Calu3 (cell line): ENCODE measurements around the gene RPN1. TPM values are rescaled to one million over a fixed set of nuclear protein-coding genes. Genes with fewer than 3 reads are reported as not detected.

Experiments used
- BruUV-seq: library from RNA; stranded (reverse); fragments of 400-500 nt; replicated peaks from 2 replicates; lab custom pipeline; 2021; lab: Mats Ljungman, UMichigan
- CTCF ChIA-PET: fragments of 300-600 bp; sonication (Branson Sonifier 250); formaldehyde crosslinking; loops from one replicate; lab custom pipeline; 2022; ENCODE audit warnings: antibody characterized with exemption; lab: Charles Lee
- DNase-seq: peaks from one replicate; pipeline ENCODE4 v3.0.0; 2022
- H3K27ac Mint-ChIP-seq: one replicate; pipeline ENCODE4 v1.8.0; 2022; ENCODE audit warnings: mixed read lengths; ENCODE audit not compliant: unreplicated experiment
- H3K27me3 Mint-ChIP-seq: one replicate; pipeline ENCODE4 v1.8.0; 2022; ENCODE audit warnings: mixed read lengths; ENCODE audit not compliant: unreplicated experiment
- H3K36me3 Mint-ChIP-seq: one replicate; pipeline ENCODE4 v1.8.0; 2022; ENCODE audit warnings: mild to moderate bottlenecking, moderate library complexity, mixed read lengths; ENCODE audit not compliant: insufficient read depth, unreplicated experiment
- H3K4me1 Mint-ChIP-seq: one replicate; pipeline ENCODE4 v1.8.0; 2022; ENCODE audit warnings: mild to moderate bottlenecking, low read depth, mixed read lengths; ENCODE audit not compliant: unreplicated experiment
- H3K4me3 Mint-ChIP-seq: one replicate; pipeline ENCODE4 v1.8.0; 2022; ENCODE audit warnings: mild to moderate bottlenecking, low read depth, moderate library complexity, mixed read lengths; ENCODE audit not compliant: unreplicated experiment
- H3K9me3 Mint-ChIP-seq: one replicate; pipeline ENCODE4 v1.8.0; 2022; ENCODE audit warnings: low read depth, mixed read lengths; ENCODE audit not compliant: unreplicated experiment
- intact Hi-C: fragments of 100-400 bp; cut with micrococcal nuclease; formaldehyde crosslinking; loops from one replicate; pipeline ENCODE4 v1.10.0; 2022; ENCODE audit not compliant: unreplicated experiment
- total RNA-seq: library from RNA; stranded (reverse); gene quantifications from 2 replicates; pipeline ENCODE4 v1.2.3, GENCODE V29; 2022
- TF ChIP-seq, protein P1 (sequence below): fragments of 200-600 bp; IDR thresholded peaks from one replicate; pipeline ENCODE4 v1.8.0; 2022; ENCODE audit warnings: antibody characterized with exemption; ENCODE audit not compliant: unreplicated experiment

RPN1 gene
- total RNA-seq, 1 experiment from 2014 or later = 474 TPM

DNA sequence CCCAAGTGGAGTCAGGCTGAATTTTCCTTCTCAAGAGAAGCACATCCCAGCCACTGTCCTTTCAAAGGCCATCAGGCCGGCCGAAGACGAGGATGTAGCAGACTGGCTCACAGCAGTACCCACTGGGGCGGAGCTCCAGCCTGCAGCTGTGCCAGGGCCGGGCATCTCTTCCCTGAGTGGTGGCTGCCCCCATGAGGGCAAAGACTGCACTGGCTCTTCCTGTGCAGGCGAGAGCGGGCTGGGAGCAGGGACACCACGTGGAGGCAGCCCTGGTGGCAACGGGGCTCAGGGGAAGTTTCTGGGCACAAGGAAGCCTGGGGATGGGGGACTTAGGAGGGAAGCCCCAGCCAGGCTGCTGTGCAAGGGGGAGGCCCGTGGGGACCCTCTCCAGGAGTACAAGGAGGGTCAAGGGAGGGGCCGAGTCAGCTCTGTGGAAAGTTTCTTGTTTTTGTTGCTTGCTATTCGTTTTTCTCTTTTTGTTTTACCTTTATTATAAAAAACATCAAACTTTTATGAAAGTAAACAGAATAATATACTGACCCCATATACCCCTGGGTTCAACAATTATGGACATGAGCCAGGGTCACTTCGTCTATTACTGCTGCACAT is 66.1 kb downstream of the RPN1 start:
- TF ChIP-seq, protein P1, sequence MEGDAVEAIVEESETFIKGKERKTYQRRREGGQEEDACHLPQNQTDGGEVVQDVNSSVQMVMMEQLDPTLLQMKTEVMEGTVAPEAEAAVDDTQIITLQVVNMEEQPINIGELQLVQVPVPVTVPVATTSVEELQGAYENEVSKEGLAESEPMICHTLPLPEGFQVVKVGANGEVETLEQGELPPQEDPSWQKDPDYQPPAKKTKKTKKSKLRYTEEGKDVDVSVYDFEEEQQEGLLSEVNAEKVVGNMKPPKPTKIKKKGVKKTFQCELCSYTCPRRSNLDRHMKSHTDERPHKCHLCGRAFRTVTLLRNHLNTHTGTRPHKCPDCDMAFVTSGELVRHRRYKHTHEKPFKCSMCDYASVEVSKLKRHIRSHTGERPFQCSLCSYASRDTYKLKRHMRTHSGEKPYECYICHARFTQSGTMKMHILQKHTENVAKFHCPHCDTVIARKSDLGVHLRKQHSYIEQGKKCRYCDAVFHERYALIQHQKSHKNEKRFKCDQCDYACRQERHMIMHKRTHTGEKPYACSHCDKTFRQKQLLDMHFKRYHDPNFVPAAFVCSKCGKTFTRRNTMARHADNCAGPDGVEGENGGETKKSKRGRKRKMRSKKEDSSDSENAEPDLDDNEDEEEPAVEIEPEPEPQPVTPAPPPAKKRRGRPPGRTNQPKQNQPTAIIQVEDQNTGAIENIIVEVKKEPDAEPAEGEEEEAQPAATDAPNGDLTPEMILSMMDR = peak; percentile 88
- H3K27ac Mint-ChIP-seq = no peak overlapping the region
- no peaks in the 10 kb centered on the region for H3K36me3 Mint-ChIP-seq
- H3K27me3 Mint-ChIP-seq = peaks cover 41% of the 10 kb centered on the region
- H3K4me3 Mint-ChIP-seq = no peak overlapping the region
- H3K9me3 Mint-ChIP-seq = peaks cover 3% of the 10 kb centered on the region
- intact Hi-C loops = loop anchor here (1.0 to 10.0 kb wide), 6 partner anchors 82 to 570 kb away; no protein-coding TSS in a partner anchor
- BruUV-seq = no TSS peak
- H3K4me1 Mint-ChIP-seq = peaks cover 16% of the 10 kb centered on the region
- peak; percentile 96 for DNase-seq
- CTCF ChIA-PET = interaction anchor here (0.6 to 2.1 kb wide), 13 partner anchors 12 to 489 kb away, joined by 3 to 19 read pairs (median 6); no protein-coding TSS in a partner anchor

DNA sequence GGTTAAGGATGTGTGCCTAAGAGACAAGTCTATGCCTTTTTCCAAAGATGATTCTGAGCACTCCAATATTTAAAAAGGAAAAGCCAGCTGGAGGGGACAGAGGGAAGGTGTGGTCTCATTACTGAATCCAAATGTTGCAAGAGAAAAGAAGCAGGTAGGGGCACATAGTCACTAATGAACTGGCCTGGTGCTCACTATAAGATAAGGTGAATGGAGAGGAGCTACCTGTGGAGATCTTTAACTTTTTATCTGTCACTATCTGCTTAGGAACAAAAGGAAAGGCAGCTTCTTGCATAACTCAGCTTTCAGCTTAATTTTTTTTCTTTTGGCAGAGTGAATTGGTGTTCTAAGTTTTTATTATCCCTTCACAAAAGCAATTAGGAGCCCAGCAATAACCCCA is 69.1 kb downstream of the RPN1 start:
- no peak for DNase-seq
- intact Hi-C loops = loop anchor here (1.0 to 10.0 kb wide), 6 partner anchors 79 to 567 kb away; no protein-coding TSS in a partner anchor
- H3K4me3 Mint-ChIP-seq = no peak overlapping the region
- CTCF ChIA-PET = interaction anchor here (0.6 to 1.9 kb wide), 5 partner anchors 9 to 290 kb away, joined by 3 to 5 read pairs (median 3); no protein-coding TSS in a partner anchor
- H3K27ac Mint-ChIP-seq = no peak overlapping the region
- H3K9me3 Mint-ChIP-seq = no peaks in the 10 kb centered on the region
- TF ChIP-seq, protein P1 = no peak
- H3K4me1 Mint-ChIP-seq = peaks cover 16% of the 10 kb centered on the region
- H3K36me3 Mint-ChIP-seq = no peaks in the 10 kb centered on the region
- BruUV-seq = no TSS peak
- H3K27me3 Mint-ChIP-seq = peaks cover 52% of the 10 kb centered on the region

DNA sequence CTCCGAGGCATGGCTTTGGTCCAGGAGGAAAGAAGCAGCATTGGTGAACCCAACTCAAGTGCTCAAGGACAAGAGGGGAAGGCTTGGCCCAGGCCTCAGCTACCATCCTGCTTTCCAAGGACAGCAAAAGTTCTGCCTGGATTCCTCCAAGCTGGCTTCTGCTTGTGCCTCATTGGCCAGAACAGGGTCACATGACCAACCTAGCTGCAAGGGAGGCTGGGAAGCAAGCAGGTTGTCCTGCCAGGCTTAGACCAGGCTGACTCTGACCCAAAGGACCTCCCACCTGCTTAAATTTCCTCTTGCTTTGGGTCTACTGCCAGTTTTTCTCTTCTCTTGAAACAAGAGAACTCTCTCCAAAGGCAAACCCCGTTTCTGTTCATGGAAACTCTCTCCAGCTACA is 70.7 kb downstream of the RPN1 start:
- no peaks in the 10 kb centered on the region for H3K9me3 Mint-ChIP-seq
- H3K4me3 Mint-ChIP-seq = no peak overlapping the region
- no peak overlapping the region for H3K27ac Mint-ChIP-seq
- CTCF ChIA-PET = no interaction called here
- TF ChIP-seq, protein P1 = no peak
- H3K36me3 Mint-ChIP-seq = no peaks in the 10 kb centered on the region
- intact Hi-C loops = loop anchor here (5.0 to 10.0 kb wide), 5 partner anchors 78 to 565 kb away; no protein-coding TSS in a partner anchor
- peaks cover 2% of the 10 kb centered on the region for H3K4me1 Mint-ChIP-seq
- H3K27me3 Mint-ChIP-seq = peaks cover 68% of the 10 kb centered on the region
- no TSS peak for BruUV-seq
- DNase-seq = no peak

GRCh38 chr3:128578346-128578745 is 72.3 kb downstream of the RPN1 start:
- peaks cover 77% of the 10 kb centered on the region for H3K27me3 Mint-ChIP-seq
- no peaks in the 10 kb centered on the region for H3K36me3 Mint-ChIP-seq
- H3K4me3 Mint-ChIP-seq = no peak overlapping the region
- no peaks in the 10 kb centered on the region for H3K4me1 Mint-ChIP-seq
- DNase-seq = no peak
- H3K27ac Mint-ChIP-seq = no peak overlapping the region
- BruUV-seq = no TSS peak
- H3K9me3 Mint-ChIP-seq = no peaks in the 10 kb centered on the region
- TF ChIP-seq, protein P1 = no peak
- intact Hi-C loops = no loop called here
- CTCF ChIA-PET = interaction anchor here (0.6 to 0.7 kb wide), 2 partner anchors 175 to 485 kb away, joined by 3 read pairs; no protein-coding TSS in a partner anchor
